HEK293T (cell line): ENCODE results near the gene SUSD4.

Source experiments
- ARNT ChIP-seq: fragments of 450-650 bp; IDR thresholded peaks from 2 replicates; pipeline ENCODE4 v1.6.1; 2017; ENCODE audit warnings: mild to moderate bottlenecking
- BHLHE40 ChIP-seq: fragments of 450-650 bp; IDR thresholded peaks from 2 replicates; pipeline ENCODE4 v1.6.1; 2016; ENCODE audit warnings: mild to moderate bottlenecking, moderate library complexity, borderline replicate concordance
- ELF4 ChIP-seq: fragments of 450-650 bp; IDR thresholded peaks from 2 replicates; pipeline ENCODE4 v1.6.1; 2017; ENCODE audit warnings: antibody characterized with exemption
- FOXK2 ChIP-seq: fragments of 450-650 bp; IDR thresholded peaks from 2 replicates; pipeline ENCODE4 v1.6.1; 2016; ENCODE audit warnings: mild to moderate bottlenecking
- FOXM1 ChIP-seq: fragments of 450-650 bp; IDR thresholded peaks from 2 replicates; pipeline ENCODE4 v1.6.1; 2017; ENCODE audit warnings: mild to moderate bottlenecking, borderline replicate concordance
- L3MBTL2 ChIP-seq: fragments of 450-650 bp; conservative IDR thresholded peaks from 2 replicates; pipeline ENCODE4 v1.6.1; 2016; ENCODE audit warnings: mild to moderate bottlenecking
- LEF1 ChIP-seq: fragments of 450-650 bp; IDR thresholded peaks from 2 replicates; pipeline ENCODE4 v1.6.1; 2017; ENCODE audit warnings: mild to moderate bottlenecking, borderline replicate concordance
- PKNOX1 ChIP-seq: fragments of 450-650 bp; IDR thresholded peaks from 2 replicates; pipeline ENCODE4 v1.6.1; 2016
- SP1 ChIP-seq: fragments of 450-650 bp; IDR thresholded peaks from 2 replicates; pipeline ENCODE4 v1.6.1; 2017
- SUZ12 ChIP-seq: fragments of 450-650 bp; IDR thresholded peaks from 2 replicates; pipeline ENCODE4 v1.6.1; 2016; ENCODE audit warnings: mild to moderate bottlenecking
- TARDBP ChIP-seq: fragments of 450-650 bp; IDR thresholded peaks from 2 replicates; pipeline ENCODE4 v1.6.1; 2016
- ZNF384 ChIP-seq: fragments of 450-650 bp; IDR thresholded peaks from 2 replicates; pipeline ENCODE4 v1.6.1; 2016

GRCh38 chr1:223217781-223218180 is 146.2 kb downstream of the SUSD4 start:
- TF ChIP-seq SP1, result no peak
- no peak for TF ChIP-seq BHLHE40
- no peak for TF ChIP-seq ELF4
- no peak for TF ChIP-seq SUZ12
- TF ChIP-seq ARNT, result no peak
- no peak for TF ChIP-seq LEF1
- no peak for TF ChIP-seq FOXM1
- no peak for TF ChIP-seq L3MBTL2
- no peak for TF ChIP-seq TARDBP
- no peak for TF ChIP-seq FOXK2
- TF ChIP-seq PKNOX1, result no peak
- no peak for TF ChIP-seq ZNF384
